Measurements from ENCODE around the gene ATP4A. TPM values are rescaled to one million over a fixed set of nuclear protein-coding genes. Genes with fewer than 3 reads are reported as not detected.

Gene ATP4A
- total RNA-seq, 4 donors from 2014 or later = not detected

DNA sequence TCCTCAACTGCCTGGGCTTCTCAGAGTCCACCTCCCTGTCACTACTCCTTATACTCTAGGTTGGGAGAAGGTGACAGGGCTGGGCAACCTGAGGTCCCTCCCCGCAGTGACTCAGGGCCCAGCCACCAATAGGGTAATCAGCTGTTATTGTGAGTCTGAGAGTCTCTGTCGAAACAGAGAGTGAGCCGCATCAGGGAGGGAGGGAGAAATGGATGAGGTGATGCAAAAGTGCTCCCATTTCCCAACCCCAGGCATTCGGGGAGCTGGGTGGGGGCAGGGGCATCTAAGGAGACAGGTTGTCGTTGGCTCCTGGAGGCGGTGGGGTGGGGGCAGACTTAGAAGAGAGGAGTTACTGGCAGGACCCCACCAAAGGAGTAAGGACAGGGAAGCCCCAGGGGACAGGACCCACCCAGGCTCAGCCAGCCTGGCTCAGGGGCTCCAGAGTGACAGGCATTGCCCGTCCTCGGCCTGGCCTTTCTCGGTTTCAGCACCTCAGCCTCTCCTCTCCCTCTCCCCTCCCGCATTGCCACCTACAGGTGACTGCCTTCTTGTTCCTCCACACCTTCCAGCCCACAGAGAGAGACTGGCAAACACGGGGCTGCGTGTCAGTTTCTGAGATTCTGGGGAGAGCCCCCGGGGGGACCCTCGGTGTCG is 49.7 kb downstream of the ATP4A start, which contains the start of gene DMKN:
TSS of gene DMKN (minus strand) at position 22 of the 654 bp plus-strand sequence. CDS start 174 bp downstream, outside the sequence.
- intact Hi-C loops (cut with DNase I; ENCODE audit: low total_unique reads) = no loop called here

DNA sequence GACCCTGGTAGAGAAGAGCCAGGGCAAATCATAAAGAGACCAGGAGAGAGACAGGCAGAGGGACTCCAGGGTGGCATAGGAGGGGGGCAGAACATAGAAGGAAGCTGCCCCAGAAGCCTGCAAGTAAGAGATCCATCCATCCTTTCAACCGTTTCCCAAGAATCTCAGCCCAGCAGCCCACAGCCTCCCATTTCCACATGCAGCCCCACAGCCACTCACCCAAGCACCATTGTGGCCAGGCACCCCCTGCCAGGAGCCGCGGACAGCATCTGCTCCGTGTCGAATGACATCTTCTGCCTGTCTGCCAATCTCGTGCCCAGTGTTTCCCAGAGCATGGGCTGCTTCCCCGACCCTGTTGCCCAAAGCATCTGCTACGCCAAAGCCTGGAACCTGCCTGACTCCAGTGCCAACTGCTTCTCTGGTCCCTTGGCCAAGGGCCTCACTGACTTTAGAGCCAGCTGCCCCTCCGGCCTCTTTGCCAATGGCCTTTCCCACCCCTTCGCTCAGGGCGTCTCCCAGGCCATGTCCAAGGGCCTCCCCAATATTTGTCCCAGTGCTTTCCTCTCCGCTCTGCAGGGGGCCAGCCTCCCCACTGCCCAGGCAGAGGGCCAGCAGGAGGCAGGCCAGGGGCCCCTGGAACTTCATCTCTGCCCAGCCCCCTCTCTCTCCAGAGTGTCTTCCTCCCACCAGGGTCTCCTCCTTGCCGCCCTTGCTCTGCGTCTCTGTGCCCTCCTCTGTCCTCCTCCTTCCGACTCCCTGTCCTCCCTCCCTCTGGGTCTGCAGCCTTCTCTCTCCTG is 50.4 kb downstream of the ATP4A start:
- Histone ChIP-seq H3K27me3 (peaks cover 37 to 51% (median 39%) of the 10 kb centered on the region in 3 donors), H3K36me3 (no peaks in the 10 kb centered on the region), H3K4me1 (peaks cover 0 to 4% of the 10 kb centered on the region in 2 donors), H3K4me3 (no peak overlapping the region), H3K27ac (no peak overlapping the region), H3K9me3 (no peaks in the 10 kb centered on the region)
- intact Hi-C loops (cut with DNase I; ENCODE audit: low total_unique reads) = no loop called here
- ATAC-seq = no peak
- no peak for DNase-seq
- no peak for TF ChIP-seq POLR2A (IDR thresholded peaks at IDR 0.05)
- TF ChIP-seq, protein P1, sequence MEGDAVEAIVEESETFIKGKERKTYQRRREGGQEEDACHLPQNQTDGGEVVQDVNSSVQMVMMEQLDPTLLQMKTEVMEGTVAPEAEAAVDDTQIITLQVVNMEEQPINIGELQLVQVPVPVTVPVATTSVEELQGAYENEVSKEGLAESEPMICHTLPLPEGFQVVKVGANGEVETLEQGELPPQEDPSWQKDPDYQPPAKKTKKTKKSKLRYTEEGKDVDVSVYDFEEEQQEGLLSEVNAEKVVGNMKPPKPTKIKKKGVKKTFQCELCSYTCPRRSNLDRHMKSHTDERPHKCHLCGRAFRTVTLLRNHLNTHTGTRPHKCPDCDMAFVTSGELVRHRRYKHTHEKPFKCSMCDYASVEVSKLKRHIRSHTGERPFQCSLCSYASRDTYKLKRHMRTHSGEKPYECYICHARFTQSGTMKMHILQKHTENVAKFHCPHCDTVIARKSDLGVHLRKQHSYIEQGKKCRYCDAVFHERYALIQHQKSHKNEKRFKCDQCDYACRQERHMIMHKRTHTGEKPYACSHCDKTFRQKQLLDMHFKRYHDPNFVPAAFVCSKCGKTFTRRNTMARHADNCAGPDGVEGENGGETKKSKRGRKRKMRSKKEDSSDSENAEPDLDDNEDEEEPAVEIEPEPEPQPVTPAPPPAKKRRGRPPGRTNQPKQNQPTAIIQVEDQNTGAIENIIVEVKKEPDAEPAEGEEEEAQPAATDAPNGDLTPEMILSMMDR (IDR thresholded peaks at IDR 0.05 in 4 of 5, conservative IDR thresholded peaks at IDR 0.05 in 1 of 5) = no peak
- in situ Hi-C loops (cut with MboI; ENCODE audit: low sequenced_read_pairs in 4 of 4) = no loop called here

More for the DNA sequence above, 49.7 kb downstream of the ATP4A start, which contains the start of gene DMKN:
- Histone ChIP-seq H3K36me3 (no peaks in the 10 kb centered on the region), H3K9me3 (no peaks in the 10 kb centered on the region), H3K4me3 (no peak within 1 kb of the TSS), H3K27ac (no peak within 1 kb of the TSS), H3K27me3 (peaks cover 32 to 44% (median 34%) of the 10 kb centered on the region in 3 donors), H3K4me1 (peaks cover 0 to 4% of the 10 kb centered on the region in 2 donors)
- ATAC-seq = no peak
- in situ Hi-C loops (cut with MboI; ENCODE audit: low sequenced_read_pairs in 4 of 4) = no loop called here
- no peak for TF ChIP-seq POLR2A (IDR thresholded peaks at IDR 0.05)
- TF ChIP-seq, protein P1 (IDR thresholded peaks at IDR 0.05 in 4 of 5, conservative IDR thresholded peaks at IDR 0.05 in 1 of 5) = no peak
- no peak for DNase-seq

DNA sequence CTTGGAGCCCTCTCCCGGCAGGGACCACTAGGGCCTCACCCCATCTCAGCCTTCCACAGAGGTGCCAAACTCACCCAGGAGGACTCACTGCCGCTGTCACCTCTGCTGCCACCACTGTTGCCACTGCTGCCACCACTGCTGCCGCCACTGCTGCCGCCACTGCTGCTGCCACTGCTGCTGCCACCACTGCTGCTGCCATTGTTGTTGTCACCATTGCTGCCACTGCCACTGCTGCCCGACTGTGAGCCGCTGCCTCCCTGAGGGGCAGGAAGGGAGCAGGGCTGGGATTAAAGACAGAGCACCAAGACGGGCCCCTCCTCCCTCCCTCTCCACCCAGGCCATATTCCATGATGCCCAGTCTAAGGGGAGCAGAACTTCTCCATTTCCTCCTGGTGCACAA is 52.1 kb downstream of the ATP4A start:
- H3K27ac ChIP-seq = no peak overlapping the region
- in situ Hi-C loops (cut with MboI; ENCODE audit: low sequenced_read_pairs in 4 of 4) = no loop called here
- intact Hi-C loops (cut with DNase I; ENCODE audit: low total_unique reads) = no loop called here
- DNase-seq = no peak
- peaks cover 44 to 58% (median 46%) of the 10 kb centered on the region in 3 donors for H3K27me3 ChIP-seq
- ATAC-seq = no peak
- H3K4me1 ChIP-seq = peaks cover 0 to 4% of the 10 kb centered on the region in 2 donors
- H3K9me3 ChIP-seq = no peaks in the 10 kb centered on the region
- TF ChIP-seq, protein P1 (IDR thresholded peaks at IDR 0.05 in 4 of 5, conservative IDR thresholded peaks at IDR 0.05 in 1 of 5) = no peak
- no peak for TF ChIP-seq POLR2A (IDR thresholded peaks at IDR 0.05)
- no peaks in the 10 kb centered on the region for H3K36me3 ChIP-seq
- H3K4me3 ChIP-seq = no peak overlapping the region

DNA sequence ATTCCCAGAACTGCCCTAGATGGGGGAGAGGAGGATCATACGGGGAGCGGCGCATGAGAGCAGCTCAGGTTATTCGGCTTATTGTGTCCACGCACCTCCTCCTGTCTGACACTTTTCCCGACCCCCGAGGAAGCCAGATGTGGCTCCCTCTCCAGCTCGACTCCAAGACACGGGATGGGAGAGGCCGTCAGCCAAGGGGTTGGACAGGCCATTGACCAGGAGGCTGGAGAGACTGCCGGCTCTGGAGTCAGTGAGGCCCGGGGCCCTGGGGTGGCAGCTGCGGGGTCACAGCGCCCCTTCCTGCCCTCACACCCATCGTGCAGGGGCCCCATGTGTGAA is 52.9 kb downstream of the ATP4A start:
- no peak overlapping the region for H3K27ac ChIP-seq
- intact Hi-C loops (cut with DNase I; ENCODE audit: low total_unique reads) (no loop called here), in situ Hi-C loops (cut with MboI; ENCODE audit: low sequenced_read_pairs in 4 of 4) (no loop called here)
- no peaks in the 10 kb centered on the region for H3K9me3 ChIP-seq
- H3K27me3 ChIP-seq = peaks cover 44 to 58% (median 46%) of the 10 kb centered on the region in 3 donors
- H3K4me1 ChIP-seq = peaks cover 0 to 4% of the 10 kb centered on the region in 2 donors
- no peak overlapping the region for H3K4me3 ChIP-seq
- no peaks in the 10 kb centered on the region for H3K36me3 ChIP-seq
- ATAC-seq = no peak
- TF ChIP-seq, protein P1 (IDR thresholded peaks at IDR 0.05 in 4 of 5, conservative IDR thresholded peaks at IDR 0.05 in 1 of 5) = peak in 2 of 5 experiments; percentile 2 to 18
- no peak for TF ChIP-seq POLR2A (IDR thresholded peaks at IDR 0.05)
- no peak for DNase-seq

Measured in gastrocnemius medialis (tissue), 4 donors.